Right lobe of liver (tissue), 6 donors: ENCODE data around the gene HSP90B1. TPM values are rescaled to one million over a fixed set of nuclear protein-coding genes. Genes with fewer than 3 reads are reported as not detected.

Experiments
- ATAC-seq, 4 donors: fragments of 200-7000 bp; cut with Tn5 transposase; one replicate each; pipeline ENCODE4 v1.9.1; 2020; ENCODE audit warnings: mild to moderate bottlenecking in 4 of 4, moderate library complexity in 4 of 4
- DNase-seq, 3 donors: peaks; one replicate each; pipeline ENCODE4 v3.0.0-alpha.2; 2020
- H3K27ac ChIP-seq, 3 donors: fragments of 200-600 bp; one replicate each; pipeline ENCODE4 v1.8.0; 2022
- H3K27me3 ChIP-seq, 2 donors: fragments of 200-600 bp; one replicate each; pipeline ENCODE4 v1.8.0; 2022
- H3K36me3 ChIP-seq, 4 donors: fragments of 200-600 bp; sonication (generic) in 1 of 4; one replicate each; pipeline versions ENCODE4 v1.5.1 to v1.8.0; 2017 to 2022; ENCODE audit warnings: control low read depth in 1 of 4
- H3K4me1 ChIP-seq, 4 donors: fragments of 200-600 bp; sonication (generic) in 1 of 4; one replicate each; pipeline versions ENCODE4 v1.5.1 to v1.8.0; 2017 to 2022; ENCODE audit warnings: control low read depth in 1 of 4
- H3K4me3 ChIP-seq, 3 donors: fragments of 200-600 bp; one replicate each; pipeline ENCODE4 v1.8.0; 2022
- H3K9me3 ChIP-seq, 4 donors: fragments of 200-600 bp; sonication (generic) in 1 of 4; one replicate each; pipeline versions ENCODE4 v1.5.1 to v1.8.0; 2017 to 2022; ENCODE audit warnings: control low read depth in 1 of 4
- POLR2A ChIP-seq: fragments of 450-650 bp; IDR thresholded peaks from one replicate; pipeline ENCODE4 v1.6.1; 2017; ENCODE audit warnings: antibody characterized with exemption, mild to moderate bottlenecking
- WGBS: methylation state at CpG from one replicate; pipeline ENCODE4 v1.1.6; 2018; ENCODE audit warnings: low coverage, low lambda C conversion rate; ENCODE audit not compliant: insufficient coverage; ENCODE audit errors: missing lambda C conversion rate; 5-methylcytosine and 5-hydroxymethylcytosine counted together
- intact Hi-C, 2 donors: fragments of 100-400 bp; cut with DNase I; formaldehyde crosslinking; loops; one replicate each; pipeline versions ENCODE4 v1.11.2 to v1.14.1; 2022
- total RNA-seq, 6 experiments: library from RNA; depleted of rRNA in 2 of 6; stranded (reverse); fragments of >200 nt in 2 of 6; fragmentation: NEBNext Ultra II Directional in 3 of 6; extraction: Animal tissue kit (Norgen Biotek cat#: 25700) in 3 of 6; gene quantifications; one replicate each; pipeline versions ENCODE4 v1.1.0 to v1.2.4, GENCODE V29; 2016 to 2023
- TF ChIP-seq, protein P1 (sequence below), 4 donors: fragments of 200-600 bp in 3 of 4; fragments of 450-650 bp in 1 of 4; IDR thresholded peaks; one replicate each; pipeline versions ENCODE4 v1.5.1 to v1.8.0; 2016 to 2022; ENCODE audit warnings: antibody characterized with exemption in 4 of 4, mild to moderate bottlenecking in 2 of 4
- donor health status: DM: no; HTN: yes; CAD: no.
- donor health status: DM: no; HTN: no; CAD: no.
- donor health status: DM: no; HTN: no; CAD: no.
- donor health status: DM: no; HTN: yes; CAD: no.
- donor health status: DM: no; HTN: yes; CAD: no.

HSP90B1 gene
- total RNA-seq, 6 experiments from 2014 or later = 472 to 1,038 (median 633) TPM

GRCh38 chr12:103929784-103930033 is 501 bp upstream of the HSP90B1 start:
- WGBS = 0% methylated on average over 16 of the region's 18 CpGs
- H3K27me3 ChIP-seq = no peaks in the 10 kb centered on the region
- intact Hi-C loops = no loop called here
- peak overlapping the region; percentile 84 to 95 (median 90) for H3K27ac ChIP-seq
- ATAC-seq (no peak), DNase-seq (no peak)
- H3K9me3 ChIP-seq = no peaks in the 10 kb centered on the region
- H3K4me3 ChIP-seq = peak overlapping the region; percentile 49 to 79 (median 68)
- no peak for TF ChIP-seq POLR2A
- TF ChIP-seq, protein P1, sequence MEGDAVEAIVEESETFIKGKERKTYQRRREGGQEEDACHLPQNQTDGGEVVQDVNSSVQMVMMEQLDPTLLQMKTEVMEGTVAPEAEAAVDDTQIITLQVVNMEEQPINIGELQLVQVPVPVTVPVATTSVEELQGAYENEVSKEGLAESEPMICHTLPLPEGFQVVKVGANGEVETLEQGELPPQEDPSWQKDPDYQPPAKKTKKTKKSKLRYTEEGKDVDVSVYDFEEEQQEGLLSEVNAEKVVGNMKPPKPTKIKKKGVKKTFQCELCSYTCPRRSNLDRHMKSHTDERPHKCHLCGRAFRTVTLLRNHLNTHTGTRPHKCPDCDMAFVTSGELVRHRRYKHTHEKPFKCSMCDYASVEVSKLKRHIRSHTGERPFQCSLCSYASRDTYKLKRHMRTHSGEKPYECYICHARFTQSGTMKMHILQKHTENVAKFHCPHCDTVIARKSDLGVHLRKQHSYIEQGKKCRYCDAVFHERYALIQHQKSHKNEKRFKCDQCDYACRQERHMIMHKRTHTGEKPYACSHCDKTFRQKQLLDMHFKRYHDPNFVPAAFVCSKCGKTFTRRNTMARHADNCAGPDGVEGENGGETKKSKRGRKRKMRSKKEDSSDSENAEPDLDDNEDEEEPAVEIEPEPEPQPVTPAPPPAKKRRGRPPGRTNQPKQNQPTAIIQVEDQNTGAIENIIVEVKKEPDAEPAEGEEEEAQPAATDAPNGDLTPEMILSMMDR (IDR thresholded peaks at IDR 0.05) = no peak
- peaks cover 0 to 32% (median 14%) of the 10 kb centered on the region in 4 donors for H3K4me1 ChIP-seq
- peaks cover 10 to 27% (median 18%) of the 10 kb centered on the region in 4 donors for H3K36me3 ChIP-seq

- Histone ChIP-seq H3K4me1 (peaks cover 0 to 40% (median 17%) of the 10 kb centered on the region in 4 donors), H3K27me3 (no peaks in the 10 kb centered on the region), H3K9me3 (no peaks in the 10 kb centered on the region), H3K36me3 (peaks cover 18 to 40% (median 28%) of the 10 kb centered on the region in 4 donors), H3K27ac (peak overlapping the region; percentile 51 to 91 (median 74)), H3K4me3 (peak overlapping the region; percentile 79 to 95 (median 89))
- DNase-seq (peak; percentile 49 to 83 (median 79)), ATAC-seq (peak; percentile 14 to 45 (median 23))
- 1% methylated on average over 37 of the region's 37 CpGs for WGBS
- intact Hi-C loops = no loop called here
- no peak for TF ChIP-seq POLR2A
- TF ChIP-seq, protein P1 (IDR thresholded peaks at IDR 0.05) = no peak
These were observed 851 bp downstream of the HSP90B1 start for GRCh38 chr12:103930787-103931735.

DNA sequence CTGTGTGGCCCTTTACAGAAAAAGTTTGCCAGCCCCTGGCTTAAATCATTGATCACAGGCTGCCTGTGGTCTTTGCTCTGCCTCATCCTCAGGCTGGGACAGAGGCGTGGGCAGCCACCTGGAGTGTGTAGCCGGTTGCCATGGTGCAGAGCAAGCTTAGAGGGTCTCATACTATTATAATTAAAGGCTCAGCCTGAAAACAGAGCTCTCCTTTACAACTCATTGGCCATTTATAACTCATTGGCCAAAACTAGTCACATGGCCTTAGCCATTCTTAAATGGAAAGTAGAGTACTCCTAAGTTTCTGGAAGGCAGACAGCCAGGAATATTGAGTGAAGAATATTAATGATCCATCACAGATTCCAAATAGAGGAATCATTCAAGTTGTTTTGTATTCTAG is 3.0 kb downstream of the HSP90B1 start:
- Histone ChIP-seq H3K27ac (no peak overlapping the region), H3K9me3 (no peaks in the 10 kb centered on the region), H3K4me3 (peak overlapping the region in 2 of 3 donors; percentile 79 to 89), H3K36me3 (peaks cover 19 to 62% (median 43%) of the 10 kb centered on the region in 4 donors), H3K27me3 (no peaks in the 10 kb centered on the region), H3K4me1 (peaks cover 0 to 45% (median 16%) of the 10 kb centered on the region in 4 donors)
- ATAC-seq (no peak), DNase-seq (no peak)
- intact Hi-C loops = no loop called here
- 71% methylated on average over 1 of the region's 2 CpGs for WGBS
- no peak for TF ChIP-seq POLR2A
- TF ChIP-seq, protein P1 (IDR thresholded peaks at IDR 0.05) = no peak

GRCh38 chr12:103936679-103937078 is 6.5 kb downstream of the HSP90B1 start:
- Histone ChIP-seq H3K4me3 (no peak overlapping the region), H3K27me3 (no peaks in the 10 kb centered on the region), H3K9me3 (no peaks in the 10 kb centered on the region), H3K36me3 (peaks cover 38 to 96% (median 72%) of the 10 kb centered on the region in 4 donors), H3K27ac (no peak overlapping the region), H3K4me1 (peaks cover 0 to 43% (median 14%) of the 10 kb centered on the region in 4 donors)
- intact Hi-C loops = no loop called here
- 93% methylated on average over 3 of the region's 3 CpGs for WGBS
- ATAC-seq (no peak), DNase-seq (no peak)
- TF ChIP-seq, protein P1 (IDR thresholded peaks at IDR 0.05) = no peak
- no peak for TF ChIP-seq POLR2A
